SU-DHL-6 (cell line): Measurements from ENCODE around the gene MARVELD2.
"Not testable (repeated sequence)": the region's sequence is repeated elsewhere in the genome, so short reads cannot be mapped to it uniquely, and the experiment has no call there.

Source experiments
- EZH2phosphoT487 ChIP-seq: fragments of 200-600 bp; sonication (generic), shearing (Covaris generic); conservative IDR thresholded peaks from 2 replicates; pipeline ENCODE4 v1.6.1; 2018; ENCODE audit warnings: mild to moderate bottlenecking, antibody characterized with exemption, low read length, moderate library complexity, mixed read lengths
- TF ChIP-seq, protein P1 (sequence below): fragments of 200-600 bp; sonication (generic); IDR thresholded peaks from one replicate; pipeline ENCODE4 v1.5.1; 2017; ENCODE audit warnings: antibody characterized with exemption, mild to moderate bottlenecking, low read length, moderate library complexity; ENCODE audit not compliant: insufficient read depth, poor library complexity, severe bottlenecking

DNA sequence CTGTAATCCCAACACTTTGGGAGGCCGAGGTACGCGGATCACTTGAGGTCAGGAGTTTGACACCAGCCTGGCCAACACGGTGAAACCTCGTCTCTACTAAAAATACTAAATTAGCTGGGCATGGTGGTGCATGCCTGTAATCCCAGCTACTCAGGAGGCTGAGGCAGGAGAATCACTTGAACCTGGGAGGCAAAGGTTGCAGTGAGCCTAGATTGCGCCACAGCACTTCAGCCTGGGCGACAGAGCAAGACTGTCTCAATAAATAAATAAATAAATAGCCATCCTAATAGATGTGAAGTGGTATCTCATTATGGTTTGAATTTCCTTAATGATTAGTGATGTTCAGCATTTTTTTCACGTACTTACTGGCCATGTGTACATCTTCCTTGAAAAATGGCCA lies 35.6 kb downstream of the MARVELD2 start:
- TF ChIP-seq, protein P1, sequence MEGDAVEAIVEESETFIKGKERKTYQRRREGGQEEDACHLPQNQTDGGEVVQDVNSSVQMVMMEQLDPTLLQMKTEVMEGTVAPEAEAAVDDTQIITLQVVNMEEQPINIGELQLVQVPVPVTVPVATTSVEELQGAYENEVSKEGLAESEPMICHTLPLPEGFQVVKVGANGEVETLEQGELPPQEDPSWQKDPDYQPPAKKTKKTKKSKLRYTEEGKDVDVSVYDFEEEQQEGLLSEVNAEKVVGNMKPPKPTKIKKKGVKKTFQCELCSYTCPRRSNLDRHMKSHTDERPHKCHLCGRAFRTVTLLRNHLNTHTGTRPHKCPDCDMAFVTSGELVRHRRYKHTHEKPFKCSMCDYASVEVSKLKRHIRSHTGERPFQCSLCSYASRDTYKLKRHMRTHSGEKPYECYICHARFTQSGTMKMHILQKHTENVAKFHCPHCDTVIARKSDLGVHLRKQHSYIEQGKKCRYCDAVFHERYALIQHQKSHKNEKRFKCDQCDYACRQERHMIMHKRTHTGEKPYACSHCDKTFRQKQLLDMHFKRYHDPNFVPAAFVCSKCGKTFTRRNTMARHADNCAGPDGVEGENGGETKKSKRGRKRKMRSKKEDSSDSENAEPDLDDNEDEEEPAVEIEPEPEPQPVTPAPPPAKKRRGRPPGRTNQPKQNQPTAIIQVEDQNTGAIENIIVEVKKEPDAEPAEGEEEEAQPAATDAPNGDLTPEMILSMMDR, result not testable (repeated sequence)
- TF ChIP-seq EZH2phosphoT487, result not testable (repeated sequence)
